ENCODE results near the gene PPP1R13L. TPM values are rescaled to one million over a fixed set of nuclear protein-coding genes. Genes with fewer than 3 reads are reported as not detected.

Gene PPP1R13L
- total and polyA plus RNA-seq, 2 of the 8 experiments (the other 6 are each of a cell fraction or from before 2014, with no cell fraction given), result 9.1 to 15.3 TPM

DNA sequence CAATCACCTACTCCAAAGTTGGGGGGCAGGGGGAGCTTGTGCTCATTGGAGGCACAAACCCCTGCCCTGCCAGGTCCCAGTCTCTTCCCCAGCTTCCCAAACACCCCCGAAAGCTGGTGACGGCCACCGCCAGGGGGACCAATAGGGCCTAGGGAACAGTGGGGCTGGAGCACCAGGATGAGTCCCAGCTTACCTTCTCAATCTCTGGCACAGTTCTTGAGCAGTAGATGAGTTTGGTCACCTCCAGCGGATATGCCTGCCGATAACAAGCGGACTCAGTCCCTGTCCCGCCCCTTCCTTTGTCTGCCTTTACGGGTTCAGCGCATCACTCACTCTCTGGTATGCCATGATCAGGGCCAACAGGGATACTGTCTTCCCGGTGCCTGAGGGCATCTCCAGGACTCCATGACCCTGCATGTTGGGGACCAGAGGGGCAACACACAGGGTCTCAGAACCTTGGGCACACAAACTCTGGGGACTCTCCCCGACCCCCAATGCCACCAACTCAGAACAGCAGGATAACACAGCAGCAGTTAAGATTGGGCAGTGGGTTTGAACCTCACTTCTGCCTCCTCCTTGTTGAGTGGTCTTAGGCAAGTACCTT, 36.0 kb downstream of the PPP1R13L start:
- no peak overlapping the region for H3K14ac ChIP-seq (ENCODE audit: insufficient read length)
- H4K20me1 ChIP-seq (replicated peaks in 1 of 2; ENCODE audit: control insufficient read depth in 1 of 2, insufficient read depth in 2 of 2, low read length in 2 of 2), result peaks cover 5 to 13% of the 10 kb centered on the region in 2 experiments
- H3K27me3 ChIP-seq (replicated peaks in 1 of 4; ENCODE audit: control insufficient read depth in 3 of 4, extremely low read depth in 1 of 4, insufficient read depth in 3 of 4, low read length in 3 of 4), result no peaks in the 10 kb centered on the region
- H2BK12ac ChIP-seq (ENCODE audit: low read depth, low read length), result no peak overlapping the region
- H3K79me2 ChIP-seq (ENCODE audit: control insufficient read depth in 1 of 2, insufficient read depth in 2 of 2, low read length in 2 of 2), result peaks cover 0 to 14% of the 10 kb centered on the region in 2 experiments; a peak in 1 of 4 replicates
- H3K36me3 ChIP-seq (ENCODE audit: control insufficient read depth in 2 of 4, insufficient read depth in 4 of 4, low read length in 3 of 4), result peaks cover 3 to 34% (median 14%) of the 10 kb centered on the region in 4 experiments; a peak in 6 of 8 replicates
- H4K5ac ChIP-seq (ENCODE audit: insufficient read length, low read depth, low read length), result no peak overlapping the region
- no peak overlapping the region for H2BK20ac ChIP-seq (ENCODE audit: low read length)
- POLR2A ChIA-PET (ENCODE audit: partially characterized antibody), result interaction anchor here (0.7 to 5.8 kb wide), 7 partner anchors 8 to 80 kb away, joined by 3 to 36 read pairs (median 5); no protein-coding TSS in a partner anchor
- DNase-seq (ENCODE audit: low read depth in 1 of 2, low spot score in 2 of 2), result no peak
- no peak overlapping the region for H3K18ac ChIP-seq (ENCODE audit: extremely low read depth, low read length)
- H3K9ac ChIP-seq (replicated peaks in 1 of 4; ENCODE audit: extremely low read depth in 1 of 4, low read depth in 3 of 4, low read length in 3 of 4), result 0 out of 7 replicates have a peak overlapping the region, but pooled peaks of 1 of the 4 experiments have one; percentile 32
- H2BK5ac ChIP-seq (ENCODE audit: low read depth, low read length), result no peak overlapping the region
- no peak overlapping the region for H3K4ac ChIP-seq (replicated peaks; ENCODE audit: insufficient read length, low read depth, low read length)
- H3K4me1 ChIP-seq (replicated peaks in 1 of 4; ENCODE audit: control insufficient read depth in 3 of 4, insufficient read depth in 4 of 4, low read length in 3 of 4), result peaks cover 0 to 3% (median 0%) of the 10 kb centered on the region in 4 experiments; a peak in 4 of 7 replicates
- peaks cover 6% of the 10 kb centered on the region; the same call in 1 of the 2 replicates for H3K79me1 ChIP-seq (ENCODE audit: low read depth, low read length)
- whole genome bisulfite sequencing, 2 experiments (ENCODE audit: extremely low coverage in 1 of 2, insufficient coverage in 1 of 2, insufficient read length in 1 of 2, insufficient replicate concordance in 2 of 2, low coverage in 1 of 2, low lambda C conversion rate in 2 of 2, missing lambda C conversion rate in 1 of 2), result 89% methylated on average over 11 of the region's 11 CpGs; no CpG with 5 or more reads in 1 of the 2 experiments
- peak overlapping the region in 2 of 4 experiments; percentile 2 to 93; a peak in 2 of 8 replicates for H3K4me3 ChIP-seq (ENCODE audit: extremely low read depth in 1 of 4, insufficient read depth in 2 of 4, low read depth in 3 of 4, low read length in 4 of 4)
- 0 out of 2 replicates have a peak, but pooled peaks cover 2% of the 10 kb centered on the region for H3K23me2 ChIP-seq (ENCODE audit: low read depth, low read length)
- CTCF ChIA-PET (ENCODE audit: partially characterized antibody), result interaction anchor here (0.5 to 2.5 kb wide), 10 partner anchors 13 to 295 kb away, joined by 3 to 9 read pairs (median 4); partner anchors contain the start of gene PPP1R13L
- H2AK5ac ChIP-seq (ENCODE audit: low read depth, low read length), result no peak overlapping the region
- no peaks in the 10 kb centered on the region for H3K9me3 ChIP-seq (ENCODE audit: insufficient read depth in 2 of 2, low read depth in 1 of 2, low read length in 1 of 2)
- H4K91ac ChIP-seq (replicated peaks; ENCODE audit: insufficient read length, low read length), result no peak overlapping the region
- no peak for FAIRE-seq
- no peak overlapping the region for H3K56ac ChIP-seq (replicated peaks; ENCODE audit: insufficient read length, low read depth, low read length)
- H3K27ac ChIP-seq (ENCODE audit: low read depth, low read length), result no peak overlapping the region
- H2BK15ac ChIP-seq (ENCODE audit: low read length), result no peak overlapping the region
- no peak overlapping the region for H3K23ac ChIP-seq (ENCODE audit: insufficient read length)
- H3K4me2 ChIP-seq (ENCODE audit: insufficient read depth in 1 of 2, low read depth in 2 of 2, low read length in 2 of 2), result peak overlapping the region; percentile 29 to 86
- H4K8ac ChIP-seq (ENCODE audit: extremely low read depth, insufficient read depth, low read length), result no peak overlapping the region
- H2BK120ac ChIP-seq (replicated peaks; ENCODE audit: low read depth, low read length), result no peak overlapping the region
- no peak for TF ChIP-seq GABPA (IDR thresholded peaks at IDR 0.05; ENCODE audit: borderline replicate concordance, insufficient read depth, low read length)
- TF ChIP-seq MAFK (IDR thresholded peaks at IDR 0.05; ENCODE audit: low read depth, low read length), result no peak
- TF ChIP-seq KDM4A (IDR thresholded peaks at IDR 0.05; ENCODE audit: low read depth, low read length, severe bottlenecking), result no peak
- no peak for TF ChIP-seq CHD2 (IDR thresholded peaks at IDR 0.05; ENCODE audit: low read length)
- TF ChIP-seq, protein P1, sequence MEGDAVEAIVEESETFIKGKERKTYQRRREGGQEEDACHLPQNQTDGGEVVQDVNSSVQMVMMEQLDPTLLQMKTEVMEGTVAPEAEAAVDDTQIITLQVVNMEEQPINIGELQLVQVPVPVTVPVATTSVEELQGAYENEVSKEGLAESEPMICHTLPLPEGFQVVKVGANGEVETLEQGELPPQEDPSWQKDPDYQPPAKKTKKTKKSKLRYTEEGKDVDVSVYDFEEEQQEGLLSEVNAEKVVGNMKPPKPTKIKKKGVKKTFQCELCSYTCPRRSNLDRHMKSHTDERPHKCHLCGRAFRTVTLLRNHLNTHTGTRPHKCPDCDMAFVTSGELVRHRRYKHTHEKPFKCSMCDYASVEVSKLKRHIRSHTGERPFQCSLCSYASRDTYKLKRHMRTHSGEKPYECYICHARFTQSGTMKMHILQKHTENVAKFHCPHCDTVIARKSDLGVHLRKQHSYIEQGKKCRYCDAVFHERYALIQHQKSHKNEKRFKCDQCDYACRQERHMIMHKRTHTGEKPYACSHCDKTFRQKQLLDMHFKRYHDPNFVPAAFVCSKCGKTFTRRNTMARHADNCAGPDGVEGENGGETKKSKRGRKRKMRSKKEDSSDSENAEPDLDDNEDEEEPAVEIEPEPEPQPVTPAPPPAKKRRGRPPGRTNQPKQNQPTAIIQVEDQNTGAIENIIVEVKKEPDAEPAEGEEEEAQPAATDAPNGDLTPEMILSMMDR (IDR thresholded peaks at IDR 0.05; ENCODE audit: control extremely low read depth in 1 of 3, insufficient read depth in 1 of 3, low read depth in 1 of 3, low read length in 3 of 3), result peak; percentile 23 to 37 (median 26); a peak in 3 of 4 replicates
- TF ChIP-seq RAD21 (IDR thresholded peaks at IDR 0.05 in 1 of 2, conservative IDR thresholded peaks at IDR 0.05 in 1 of 2; ENCODE audit: low read depth in 2 of 2, low read length in 2 of 2), result peak; percentile 16 to 35; a peak in 2 of 4 replicates
- no peak for TF ChIP-seq NRF1 (IDR thresholded peaks at IDR 0.05; ENCODE audit: low read depth, low read length)
- TF ChIP-seq BCL11A (IDR thresholded peaks at IDR 0.05; ENCODE audit: low read depth in 2 of 2, low read length in 2 of 2), result no peak
- no peak overlapping the region for H2AFZ ChIP-seq (ENCODE audit: low read length)
